ENCODE results near the gene SLC7A4.

The SLC7A4 gene

GRCh38 chr22:21032037-21032867 lies at the start of gene SLC7A4:
TSS of gene SLC7A4 (minus strand) at chr22:21032561. CDS start at chr22:21031812, 749 bp downstream.
- Histone ChIP-seq H2AFZ (ENCODE audit: low read depth, low read length) (no peak within 1 kb of the TSS), H3K79me2 (ENCODE audit: insufficient read depth, low read length) (no peaks in the 10 kb centered on the region), H3K4me3 (ENCODE audit: low read depth in 1 of 2, low read length in 2 of 2) (no peak within 1 kb of the TSS), H3K36me3 (ENCODE audit: insufficient read depth, low read length) (no peaks in the 10 kb centered on the region), H3K9ac (ENCODE audit: low read depth, low read length) (no peak within 1 kb of the TSS), H3K27ac (ENCODE audit: low read length) (no peak within 1 kb of the TSS), H3K9me3 (ENCODE audit: insufficient read depth, low read length, severe bottlenecking) (no peaks in the 10 kb centered on the region), H4K20me1 (ENCODE audit: insufficient read depth, low read length) (0 out of 2 replicates have a peak, but pooled peaks cover 3% of the 10 kb centered on the region), H3K27me3 (ENCODE audit: insufficient read depth, low read length, poor library complexity) (no peaks in the 10 kb centered on the region), H3K4me1 (ENCODE audit: insufficient read depth, low read length) (no peaks in the 10 kb centered on the region), H3K4me2 (ENCODE audit: insufficient read depth, low read length) (no peak within 1 kb of the TSS)
- DNase-seq: no peak
- TF ChIP-seq CTCF (IDR thresholded peaks at IDR 0.05; ENCODE audit: borderline replicate concordance, extremely low read depth, low read length, poor library complexity, severe bottlenecking) (no peak), EZH2 (IDR thresholded peaks at IDR 0.05; ENCODE audit: borderline replicate concordance, low read depth, low read length, severe bottlenecking) (no peak)
- no peak for ATAC-seq (ENCODE audit: insufficient read depth, low read depth)

GRCh38 chr22:21080435-21081137 lies 48.2 kb upstream of the SLC7A4 start:
- TF ChIP-seq EZH2 (IDR thresholded peaks at IDR 0.05; ENCODE audit: borderline replicate concordance, low read depth, low read length, severe bottlenecking) (no peak), CTCF (IDR thresholded peaks at IDR 0.05; ENCODE audit: borderline replicate concordance, extremely low read depth, low read length, poor library complexity, severe bottlenecking) (no peak)
- H3K9me3 ChIP-seq (ENCODE audit: insufficient read depth, low read length, severe bottlenecking): no peaks in the 10 kb centered on the region
- no peaks in the 10 kb centered on the region for H3K4me1 ChIP-seq (ENCODE audit: insufficient read depth, low read length)
- no peaks in the 10 kb centered on the region for H3K27me3 ChIP-seq (ENCODE audit: insufficient read depth, low read length, poor library complexity)
- H3K27ac ChIP-seq (ENCODE audit: low read length): no peak overlapping the region
- H3K4me3 ChIP-seq (ENCODE audit: low read depth in 1 of 2, low read length in 2 of 2): no peak overlapping the region
- no peak for ATAC-seq (ENCODE audit: insufficient read depth, low read depth)
- no peak overlapping the region for H3K9ac ChIP-seq (ENCODE audit: low read depth, low read length)
- no peak for DNase-seq
- H2AFZ ChIP-seq (ENCODE audit: low read depth, low read length): no peak overlapping the region
- H3K79me2 ChIP-seq (ENCODE audit: insufficient read depth, low read length): no peaks in the 10 kb centered on the region
- no peaks in the 10 kb centered on the region for H3K36me3 ChIP-seq (ENCODE audit: insufficient read depth, low read length)
- H4K20me1 ChIP-seq (ENCODE audit: insufficient read depth, low read length): no peaks in the 10 kb centered on the region
- no peak overlapping the region for H3K4me2 ChIP-seq (ENCODE audit: insufficient read depth, low read length)

- H3K4me1 ChIP-seq (ENCODE audit: insufficient read depth, low read length): no peaks in the 10 kb centered on the region
- TF ChIP-seq CTCF (IDR thresholded peaks at IDR 0.05; ENCODE audit: borderline replicate concordance, extremely low read depth, low read length, poor library complexity, severe bottlenecking): no peak
- no peak for TF ChIP-seq EZH2 (IDR thresholded peaks at IDR 0.05; ENCODE audit: borderline replicate concordance, low read depth, low read length, severe bottlenecking)
- no peaks in the 10 kb centered on the region for H3K27me3 ChIP-seq (ENCODE audit: insufficient read depth, low read length, poor library complexity)
- no peak overlapping the region for H2AFZ ChIP-seq (ENCODE audit: low read depth, low read length)
- ATAC-seq (ENCODE audit: insufficient read depth, low read depth) (no peak), DNase-seq (no peak)
- H3K4me3 ChIP-seq (ENCODE audit: low read depth in 1 of 2, low read length in 2 of 2): no peak overlapping the region
- no peaks in the 10 kb centered on the region for H4K20me1 ChIP-seq (ENCODE audit: insufficient read depth, low read length)
- H3K36me3 ChIP-seq (ENCODE audit: insufficient read depth, low read length): no peaks in the 10 kb centered on the region
- no peaks in the 10 kb centered on the region for H3K79me2 ChIP-seq (ENCODE audit: insufficient read depth, low read length)
- no peak overlapping the region for H3K4me2 ChIP-seq (ENCODE audit: insufficient read depth, low read length)
- H3K9ac ChIP-seq (ENCODE audit: low read depth, low read length): no peak overlapping the region
- no peak overlapping the region for H3K27ac ChIP-seq (ENCODE audit: low read length)
- no peaks in the 10 kb centered on the region for H3K9me3 ChIP-seq (ENCODE audit: insufficient read depth, low read length, severe bottlenecking)
Observed at GRCh38 chr22:21079493-21079892, 47.1 kb upstream of the SLC7A4 start.

Measured in DND-41 (cell line).